COLO829 (cell line): ENCODE measurements around the gene EPB42.

Experiments
- DNase-seq: peaks from one replicate; pipeline ENCODE4 v3.0.0; 2012; ENCODE audit warnings: low spot score

Gene EPB42

DNA sequence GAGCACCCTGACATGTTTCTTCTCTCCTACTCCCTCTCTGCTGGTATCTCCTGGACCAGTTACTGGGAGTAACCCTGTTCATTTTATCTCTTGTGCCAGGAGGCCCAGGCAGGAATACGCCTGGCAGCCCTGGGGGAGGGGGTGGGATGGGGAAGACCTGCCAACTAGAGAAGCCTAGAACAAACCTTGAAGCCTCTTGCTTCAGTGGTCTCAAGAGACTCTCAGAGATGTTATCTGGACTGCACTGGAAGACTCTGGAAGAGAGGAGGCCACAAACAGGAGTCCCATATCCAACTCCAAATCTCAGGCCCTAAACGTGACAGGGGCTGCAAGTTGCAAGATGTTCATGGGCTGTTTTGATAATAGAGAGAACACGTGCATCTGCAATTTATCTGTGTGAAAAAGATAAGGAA, at the start of gene EPB42:
Gene EPB42, minus strand, starts transcription at position 28 of the 413 bp plus-strand sequence. CDS start 193 bp downstream, outside the sequence.
- no peak for DNase-seq

DNA sequence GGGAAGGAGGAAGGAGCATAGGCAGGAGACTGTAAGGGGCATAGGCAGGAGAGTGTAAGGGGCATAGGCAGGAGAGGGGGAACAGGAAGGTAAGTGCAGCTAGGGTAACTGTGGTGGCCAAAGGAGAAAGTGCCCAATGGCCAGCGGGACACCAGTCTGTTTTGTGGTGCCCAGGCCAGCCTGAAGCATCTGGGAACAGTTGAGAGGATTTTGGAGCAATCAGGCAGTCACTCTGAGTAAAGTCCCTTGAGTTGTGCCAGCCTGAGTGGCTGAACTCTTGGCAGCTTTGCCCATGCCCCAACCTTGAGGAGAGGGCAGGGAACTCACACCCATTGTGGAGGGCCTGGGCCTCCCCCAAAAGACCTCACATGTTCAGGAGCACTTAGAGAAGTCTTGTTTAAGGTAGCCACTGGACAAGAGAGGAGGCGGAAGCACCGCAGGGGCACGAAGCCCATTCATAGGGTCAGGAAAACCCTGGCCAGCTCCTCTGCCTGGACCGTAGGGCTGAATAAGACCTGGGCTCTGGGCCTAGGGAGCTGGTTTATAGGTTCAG, 49.4 kb upstream of the EPB42 start:
- DNase-seq = no peak

DNA sequence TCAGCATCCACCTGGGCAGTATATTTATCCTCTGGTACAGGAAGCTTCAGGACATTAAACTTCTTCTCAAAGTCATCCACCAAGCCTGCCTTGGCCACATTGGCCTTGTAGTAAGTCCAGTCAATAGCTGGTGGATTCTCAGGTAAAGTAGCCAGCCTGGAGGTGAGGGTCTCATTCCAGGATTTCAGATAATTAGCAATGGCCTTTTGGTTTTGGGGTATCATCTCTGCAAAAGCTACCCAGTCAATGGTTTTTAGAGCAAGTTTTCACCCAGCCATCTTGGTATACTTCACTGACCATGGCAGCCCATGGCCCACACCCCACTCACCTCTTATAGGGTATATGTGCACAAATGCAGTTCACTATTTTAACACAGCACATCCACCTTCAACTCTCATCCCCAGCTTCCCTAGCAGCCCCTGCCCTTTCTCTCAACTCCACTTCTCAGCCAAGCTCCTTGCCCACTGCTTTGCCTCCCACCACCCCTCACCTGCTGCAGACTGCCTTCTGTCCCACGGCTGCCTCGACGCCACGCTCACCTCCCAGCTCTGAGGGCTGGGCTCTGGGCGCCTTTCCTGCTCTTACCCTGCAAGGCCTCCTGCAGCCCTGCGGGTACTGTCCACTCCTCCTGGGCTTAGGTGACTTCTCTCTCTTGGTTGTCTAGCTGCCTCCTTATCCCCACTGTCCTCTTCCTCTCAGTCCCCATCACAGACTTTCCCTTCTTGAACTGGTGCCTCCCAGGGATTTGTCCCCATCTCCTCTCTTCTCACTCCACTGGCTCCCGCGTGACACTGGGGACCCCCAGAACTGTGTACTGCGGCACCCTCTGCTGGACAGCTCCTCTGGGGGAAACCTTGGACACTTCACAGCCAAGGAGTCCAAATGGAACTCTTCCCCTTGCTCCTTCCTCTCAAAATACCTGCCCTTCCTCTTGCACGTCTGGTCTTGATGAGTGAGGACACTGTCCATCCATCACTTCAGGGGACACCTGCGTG, 47.6 kb upstream of the EPB42 start:
- DNase-seq = no peak

DNA sequence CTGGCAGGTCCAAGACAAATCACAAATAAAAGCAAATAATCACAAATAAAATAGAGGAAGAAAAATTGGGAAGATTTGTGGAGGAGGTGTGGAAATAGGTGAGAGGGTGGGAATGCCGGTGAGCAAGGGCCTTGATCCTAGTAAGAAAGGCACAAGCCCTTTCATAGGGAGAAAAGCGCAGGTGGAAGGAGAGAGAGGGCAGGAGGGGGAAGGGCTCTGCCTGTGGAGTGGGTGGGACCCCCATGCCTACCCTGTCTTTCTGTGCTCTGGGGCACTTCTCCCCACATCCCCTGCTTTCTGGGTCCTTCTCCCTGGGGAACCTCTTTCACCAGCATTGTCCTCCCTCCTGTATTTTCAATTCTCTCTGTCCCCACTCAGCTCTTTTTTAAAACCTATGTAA, 46.6 kb upstream of the EPB42 start:
- DNase-seq = no peak

DNA sequence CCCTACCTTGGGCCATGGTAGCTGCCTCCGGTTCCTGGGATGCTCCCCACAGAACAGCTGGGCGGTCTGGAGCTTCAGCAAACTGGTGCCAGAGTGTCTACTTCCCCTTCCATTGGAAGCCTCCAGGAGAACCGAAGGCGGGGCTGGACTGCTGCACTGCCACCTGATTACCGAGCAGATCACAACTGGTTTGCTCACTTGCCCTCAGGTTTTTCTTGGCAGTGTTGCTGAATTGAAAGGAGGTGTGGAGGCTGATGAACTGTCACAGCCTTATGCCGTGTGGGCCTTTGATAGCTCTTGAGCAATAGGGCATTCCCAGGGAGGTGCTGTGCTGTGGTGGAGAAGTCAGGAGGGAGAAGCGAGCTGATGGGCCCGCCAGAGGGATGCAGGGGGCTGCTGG, 46.0 kb upstream of the EPB42 start, which contains the start of gene TGM5:
Gene TGM5, minus strand, starts transcription at position 95 of the 400 bp plus-strand sequence. Its CDS starts 79 bp downstream, at position 16.
- no peak for DNase-seq

DNA sequence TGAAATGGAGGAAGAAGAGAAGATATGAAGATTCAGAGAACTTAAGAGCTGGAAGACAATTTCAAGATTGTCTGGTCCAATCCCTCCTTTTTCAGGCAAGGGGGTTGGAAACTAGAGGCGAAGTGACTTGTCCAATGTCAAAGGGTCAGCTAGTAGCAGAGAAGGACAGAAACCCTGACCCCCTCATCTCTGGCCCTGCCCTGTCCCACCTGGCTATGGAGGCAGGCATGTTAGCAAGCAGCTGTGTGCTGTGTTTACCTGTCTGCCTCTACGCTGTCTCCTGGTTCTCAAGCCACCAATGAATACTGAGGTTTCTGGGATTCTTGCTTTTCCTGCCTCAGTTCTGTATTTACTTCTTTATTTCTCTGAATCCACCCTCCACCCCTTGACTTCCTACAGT, 45.6 kb upstream of the EPB42 start:
- no peak for DNase-seq

DNA sequence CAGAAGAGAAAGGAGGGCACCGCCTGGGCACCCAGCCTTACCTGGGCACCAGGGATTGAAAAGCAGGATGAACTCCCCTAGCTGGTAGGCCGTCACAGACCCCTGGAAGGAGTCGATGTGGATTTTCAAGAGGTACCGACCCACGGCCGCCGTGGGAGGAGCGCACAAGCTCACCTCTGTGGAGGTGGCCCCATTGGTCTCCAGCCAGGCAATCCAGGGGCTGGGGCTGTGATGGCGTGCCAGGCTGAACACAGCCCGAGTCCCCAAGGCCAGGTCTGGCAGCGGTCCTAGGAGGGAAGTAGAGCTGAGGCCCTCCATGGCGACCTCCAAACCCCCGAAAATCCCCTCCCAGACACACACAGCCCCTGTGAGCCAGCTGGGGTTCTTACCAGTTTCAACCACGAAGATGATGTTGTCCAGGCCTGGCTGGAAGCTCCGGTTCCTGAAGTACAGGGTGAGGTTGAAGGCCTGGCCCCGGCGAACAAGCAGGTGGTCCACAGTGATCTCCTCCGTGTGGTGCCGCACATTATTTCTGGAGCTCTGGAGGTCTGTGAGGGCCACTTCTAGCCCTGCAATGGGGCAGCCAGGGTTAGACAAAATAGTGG, 39.3 kb upstream of the EPB42 start:
- no peak for DNase-seq

DNA sequence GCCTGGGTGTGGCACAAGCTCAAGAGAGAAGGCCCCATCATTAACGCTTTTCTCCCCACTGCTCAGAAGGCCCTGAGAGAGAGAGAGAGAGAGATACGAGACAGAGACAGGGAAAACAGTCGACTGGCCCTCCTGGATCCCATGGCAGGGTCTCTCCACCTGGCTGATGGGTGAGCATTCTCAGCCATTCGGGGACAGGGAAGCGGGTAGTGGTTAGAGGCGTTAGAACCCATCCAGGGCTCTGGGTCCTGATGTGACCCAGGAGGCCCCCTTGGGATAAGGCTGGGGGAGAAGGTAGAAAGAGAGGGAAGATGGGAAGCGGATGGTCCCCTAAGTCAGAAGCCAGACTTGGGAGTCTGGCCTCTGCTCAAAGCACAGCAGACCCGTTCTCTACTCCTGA, 38.0 kb upstream of the EPB42 start:
- DNase-seq = no peak

DNA sequence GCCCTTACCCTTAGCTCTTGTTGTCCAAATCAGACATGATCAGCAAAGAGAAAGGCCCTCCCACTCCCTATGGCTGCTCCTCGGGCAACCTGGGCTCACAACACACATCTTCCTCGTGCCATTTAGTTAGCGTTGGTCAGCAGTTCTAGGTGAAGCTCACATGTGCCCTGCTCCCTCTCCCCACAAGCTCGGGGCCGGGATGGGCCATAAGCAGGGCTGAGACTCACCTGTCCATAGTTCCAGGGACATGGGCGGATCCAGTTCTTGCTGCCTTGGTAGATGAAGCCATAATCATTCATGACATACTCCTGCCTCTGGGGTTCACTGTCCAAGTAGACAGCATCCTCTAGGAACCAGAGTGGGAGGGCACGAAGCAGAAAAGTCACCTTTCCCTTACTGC, 35.5 kb upstream of the EPB42 start:
- DNase-seq = no peak

DNA sequence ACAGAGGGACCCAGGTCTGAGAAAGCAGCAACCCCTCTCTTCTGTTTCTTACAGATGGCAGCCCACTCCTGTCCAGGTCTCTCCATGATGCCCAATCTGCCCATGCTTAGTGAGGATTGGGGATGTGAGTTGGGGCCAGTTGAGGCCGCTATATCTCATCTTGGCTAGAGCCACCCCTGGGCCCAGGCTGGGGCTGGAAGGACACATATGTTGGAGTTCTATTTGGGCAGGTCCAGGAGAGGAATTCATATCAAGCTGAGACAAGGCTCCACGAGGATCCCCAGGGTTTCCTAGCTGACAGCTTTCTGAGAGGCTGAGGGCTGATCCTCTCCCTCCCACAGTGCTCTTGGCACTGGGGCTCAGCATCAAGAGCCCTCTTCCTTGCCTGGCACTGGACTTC, 34.6 kb upstream of the EPB42 start:
- no peak for DNase-seq

DNA sequence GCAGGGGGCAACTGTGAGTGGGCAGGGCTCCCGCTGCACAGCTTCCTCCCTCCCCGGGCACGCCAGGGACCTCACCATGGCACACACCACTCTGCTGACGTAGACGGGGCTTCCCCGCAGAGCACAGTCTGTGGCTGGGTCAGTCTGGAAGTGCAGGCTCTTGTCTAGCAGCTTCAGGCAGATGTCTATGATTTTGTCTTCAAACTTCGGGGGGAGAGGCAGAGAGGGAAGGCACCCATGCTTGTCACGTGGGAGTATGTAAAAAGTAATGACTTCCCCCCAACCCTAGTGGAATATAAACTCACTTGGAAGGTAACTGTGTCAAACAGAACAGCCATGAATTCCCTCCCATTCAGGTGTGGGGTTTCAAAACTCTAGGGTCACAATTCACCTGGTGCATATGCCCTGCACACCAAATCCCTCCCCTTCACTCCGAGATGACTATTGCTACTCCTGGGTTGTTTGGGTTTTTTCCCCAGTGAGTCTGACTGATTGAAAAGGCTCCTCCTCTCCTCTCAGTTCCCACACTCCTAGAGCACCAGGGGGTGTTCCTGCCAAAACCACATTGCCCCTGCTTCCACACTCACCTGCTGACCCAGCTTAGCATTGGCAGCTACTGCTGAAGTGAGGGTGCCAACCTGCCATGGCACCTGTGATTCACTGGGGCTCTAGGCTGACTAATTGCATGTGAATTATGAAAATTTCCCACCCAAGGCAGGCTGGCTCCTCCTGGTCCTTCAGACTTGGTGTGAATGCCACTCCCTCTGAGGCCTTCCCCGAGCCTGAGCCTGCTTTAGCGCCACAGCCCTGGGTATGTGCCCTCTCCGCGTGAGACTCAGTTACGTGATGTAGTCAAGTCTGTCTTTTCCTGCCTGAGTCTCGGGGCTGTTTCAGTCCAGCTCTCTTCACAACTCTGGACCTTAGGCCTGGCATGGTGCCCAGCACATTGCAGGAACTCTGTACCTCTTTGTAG, 32.9 kb upstream of the EPB42 start:
- no peak for DNase-seq

DNA sequence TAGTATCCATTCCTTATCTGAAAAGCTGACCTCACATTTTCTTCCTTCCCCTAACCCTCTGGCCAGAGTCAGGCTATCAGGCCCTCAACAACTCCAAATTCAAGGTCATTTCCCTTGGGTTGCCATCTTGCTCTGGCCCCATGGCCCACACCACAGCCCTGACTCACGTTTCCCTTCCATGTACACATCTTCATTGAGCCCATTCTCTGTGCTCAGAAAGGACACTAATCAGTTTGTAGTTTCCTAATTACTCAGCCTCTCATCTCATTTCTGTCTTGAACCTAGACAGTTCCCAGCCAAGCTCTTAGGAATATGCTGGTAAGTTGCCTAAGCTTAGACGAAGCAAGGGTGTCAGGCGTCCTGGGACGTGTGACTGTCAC, 31.0 kb upstream of the EPB42 start:
- no peak for DNase-seq

DNA sequence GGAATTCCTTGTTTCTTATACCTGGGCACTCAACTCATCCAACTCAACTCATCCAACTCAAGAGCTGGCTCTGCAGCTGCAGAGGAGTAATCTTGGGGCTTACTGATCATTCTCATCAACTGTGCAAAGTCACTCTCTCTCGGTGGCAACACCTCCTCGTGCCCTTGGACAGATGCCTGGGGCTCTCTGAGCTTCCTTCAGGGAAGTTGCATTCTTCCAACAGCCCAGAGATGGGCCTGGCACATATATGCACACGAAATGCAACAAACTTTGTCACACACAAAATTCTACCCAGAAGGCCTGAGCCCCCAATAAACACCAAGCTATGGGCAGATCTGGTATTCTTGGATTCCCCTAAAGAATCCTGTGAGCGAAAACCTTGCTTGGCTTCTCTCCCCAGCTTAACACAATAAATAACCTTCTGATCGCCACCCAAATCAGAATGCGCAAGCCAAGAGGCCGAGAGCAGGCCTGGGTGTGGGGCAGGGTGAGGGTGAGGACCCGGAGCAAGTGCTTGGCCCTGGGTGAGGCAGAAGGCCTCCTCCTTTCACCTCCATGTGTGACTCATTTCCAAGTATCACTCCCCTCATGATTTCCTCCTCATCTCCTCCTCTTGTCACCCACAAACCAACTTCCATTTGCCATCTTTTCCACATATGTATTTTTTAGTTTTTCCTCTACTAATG, 30.5 kb upstream of the EPB42 start:
- DNase-seq = no peak

DNA sequence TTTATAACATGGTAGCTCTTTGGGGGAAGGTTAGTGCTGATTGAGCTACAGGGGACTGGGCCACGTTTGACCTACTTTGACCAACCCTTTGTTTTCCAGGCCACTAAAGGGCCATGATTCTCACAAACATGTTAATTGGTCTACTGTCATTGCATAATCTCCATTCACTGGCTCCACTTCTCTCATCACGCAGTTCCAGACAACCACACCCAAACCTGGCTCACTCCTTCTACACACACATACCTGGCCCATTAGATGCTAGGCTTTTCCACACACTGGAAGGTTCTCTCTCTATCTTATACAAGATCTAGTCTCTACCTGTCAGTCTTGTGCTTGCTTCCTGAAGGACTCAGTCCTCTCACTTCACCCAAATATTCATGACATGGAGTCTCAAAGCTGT, 30.0 kb upstream of the EPB42 start:
- no peak for DNase-seq

DNA sequence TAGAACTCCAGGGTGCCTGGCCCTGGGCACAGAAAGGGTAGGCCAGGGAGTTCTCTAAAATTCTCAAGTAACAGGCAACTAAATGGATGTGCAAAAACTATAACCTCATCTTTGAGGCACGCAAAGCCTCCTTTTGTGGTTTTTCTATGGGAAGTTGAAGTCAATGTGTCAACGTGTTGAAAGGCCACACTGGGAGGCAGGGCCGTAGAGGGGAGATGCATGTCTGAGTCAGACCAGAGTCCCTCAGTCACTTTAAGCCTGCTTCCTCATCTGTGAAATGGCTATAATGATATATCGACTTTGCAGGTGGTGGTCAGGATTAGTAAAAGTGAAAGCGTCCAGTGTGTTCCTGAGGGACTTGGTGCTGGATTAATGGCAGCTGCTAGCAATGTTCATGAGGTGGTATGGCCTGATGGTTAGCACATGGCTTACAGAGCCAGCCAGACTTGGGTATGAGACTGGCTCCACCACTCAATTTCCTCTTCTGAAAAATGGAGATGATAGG, 28.9 kb upstream of the EPB42 start:
- DNase-seq = no peak

DNA sequence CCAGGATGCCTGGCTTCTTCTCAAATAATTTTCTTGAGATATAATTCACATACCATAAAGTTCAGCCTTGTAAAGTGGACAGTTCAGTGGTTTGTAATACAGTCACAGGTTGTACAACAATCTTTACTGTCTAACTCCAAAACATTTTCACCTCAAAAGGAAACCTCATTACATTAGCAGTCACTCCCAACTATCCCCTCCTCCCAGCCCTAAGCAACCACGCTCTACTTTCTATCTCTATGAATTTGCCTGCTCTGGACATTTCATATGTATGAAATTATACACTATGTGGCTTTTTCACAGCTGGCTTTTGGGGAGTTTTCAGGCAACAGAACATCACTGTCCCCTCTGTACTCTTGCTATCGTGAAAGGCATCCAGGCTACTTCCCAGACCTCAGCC, 28.4 kb upstream of the EPB42 start:
- DNase-seq = no peak

DNA sequence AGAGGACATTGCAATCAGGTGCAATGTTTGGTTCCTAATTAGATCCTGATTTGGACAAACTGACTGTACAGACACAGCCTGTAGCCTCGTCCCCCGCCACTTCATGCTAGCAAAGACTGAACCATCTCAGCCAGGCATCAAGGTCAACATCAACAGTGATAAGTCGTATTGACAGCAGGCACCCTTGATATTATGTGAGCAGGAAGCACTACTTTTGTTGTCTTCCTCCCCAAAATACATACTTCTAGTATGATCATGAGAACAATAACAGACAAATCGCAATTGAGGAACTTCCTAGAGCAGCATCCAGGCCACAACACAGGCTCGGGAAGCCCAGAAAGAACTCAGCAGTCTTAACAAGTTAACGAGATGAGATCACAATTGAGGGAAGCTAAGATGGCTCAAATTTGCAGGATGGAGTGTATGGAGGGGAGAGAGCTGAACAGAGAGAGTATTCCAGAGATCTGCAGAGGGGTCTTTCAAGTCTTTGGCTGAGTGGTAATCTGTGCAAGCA, 25.5 kb upstream of the EPB42 start:
- no peak for DNase-seq

DNA sequence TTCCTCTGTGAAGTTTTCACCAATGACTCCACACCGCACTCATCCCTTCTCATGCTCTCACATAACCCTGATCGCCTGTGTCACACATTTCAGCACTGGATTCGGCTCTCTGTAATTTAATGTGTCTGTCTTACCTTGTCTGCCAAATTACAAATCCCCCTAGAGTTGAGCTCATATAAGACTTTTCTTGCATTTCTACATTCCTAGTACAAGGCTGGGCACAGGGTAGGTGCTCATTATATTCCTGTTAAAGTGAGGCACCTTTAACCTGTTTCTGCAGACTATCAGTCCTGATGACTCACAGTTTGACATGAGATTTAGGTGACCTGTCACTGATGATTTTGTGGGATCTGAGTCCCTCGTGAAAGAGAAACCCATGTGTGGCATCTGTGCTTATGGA, 23.3 kb upstream of the EPB42 start:
- no peak for DNase-seq

DNA sequence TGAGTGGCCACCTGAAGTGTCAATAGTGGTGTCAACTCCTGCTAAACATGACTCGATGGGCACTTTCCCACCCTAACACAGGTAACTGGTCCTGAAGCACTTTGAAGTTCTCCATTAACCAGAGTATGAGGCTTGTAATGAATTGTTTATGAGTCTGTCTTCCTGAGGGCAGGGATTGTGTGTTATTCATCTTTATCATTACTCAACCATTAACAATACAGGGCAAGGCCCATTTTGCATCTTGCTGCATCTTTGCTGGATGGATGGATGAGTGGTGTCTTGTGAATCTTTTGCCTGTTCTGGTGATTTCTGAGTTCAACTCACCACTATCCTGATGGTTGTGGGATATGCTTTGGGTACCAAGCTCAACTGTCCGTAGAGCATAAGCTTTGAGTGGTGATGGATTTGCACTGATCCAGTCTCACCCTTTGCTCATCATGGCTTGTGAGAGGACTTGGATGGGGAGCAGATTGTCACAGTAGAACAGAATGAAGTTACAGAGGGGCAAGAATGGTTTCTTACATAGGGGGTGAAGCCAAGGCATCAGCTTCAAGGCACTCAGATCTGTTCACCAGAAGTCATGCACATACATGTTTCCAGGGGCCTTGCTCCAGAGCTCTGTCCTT, 22.3 kb upstream of the EPB42 start:
- DNase-seq = no peak

DNA sequence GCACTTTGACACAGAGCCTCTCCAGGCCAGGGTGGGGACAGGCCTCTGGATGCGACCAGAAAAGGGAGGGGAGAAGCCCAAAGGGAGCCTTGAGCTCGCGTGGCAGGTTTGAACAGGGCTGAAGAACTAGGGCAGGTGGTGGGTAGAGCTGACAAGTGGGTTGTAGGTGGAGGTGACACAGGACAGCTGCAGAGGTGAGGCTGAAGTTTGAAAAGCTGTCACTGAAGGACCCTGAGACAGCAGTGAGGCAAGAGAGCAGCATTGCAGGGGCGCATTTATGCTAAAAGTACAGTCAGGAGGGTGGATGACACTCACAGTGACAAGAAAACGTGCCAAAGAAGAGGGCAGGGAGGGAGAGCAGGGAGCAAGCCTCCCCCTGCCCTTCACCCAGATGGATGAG, 21.8 kb upstream of the EPB42 start:
- no peak for DNase-seq
